Measurements from ENCODE around the gene LSG1. TPM values are rescaled to one million over a fixed set of nuclear protein-coding genes. Genes with fewer than 3 reads are reported as not detected.
A peak's percentile ranks its signal among the peaks of the same experiment; 100 is the strongest.

LSG1 gene
- total and polyA plus RNA-seq, 12 donors, result 12.5 to 56.0 (median 23.1) TPM

DNA sequence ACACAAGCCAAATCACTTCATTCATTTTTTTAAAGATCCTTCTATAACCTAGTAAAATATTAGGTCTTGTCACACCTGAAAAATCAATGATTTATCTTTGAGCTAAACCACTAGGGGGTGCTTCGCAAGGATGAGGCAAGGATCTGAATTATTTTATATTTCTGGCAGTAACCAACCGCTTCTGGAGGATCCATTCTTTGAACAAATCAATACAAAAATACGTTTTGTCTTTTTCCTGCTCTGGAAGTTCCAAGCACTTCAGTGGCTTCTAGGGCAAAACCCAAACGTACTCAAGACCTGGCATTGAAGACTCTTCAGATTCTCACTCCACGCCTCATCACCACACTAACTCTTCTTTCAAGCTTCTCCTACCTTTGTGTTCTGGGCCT, 486 bp downstream of the LSG1 start:
- Histone ChIP-seq H3K27me3 (no peaks in the 10 kb centered on the region), H3K4me3 (peak overlapping the region; percentile 64 to 100 (median 88)), H3K36me3 (replicated peaks in 1 of 2) (peaks cover 0 to 3% of the 10 kb centered on the region in 2 donors), H3K9me3 (replicated peaks in 1 of 3) (no peaks in the 10 kb centered on the region), H3K27ac (peak overlapping the region; percentile 51 to 96 (median 85)), H3K4me1 (replicated peaks in 1 of 2) (peaks cover 3 to 17% of the 10 kb centered on the region in 2 donors)
- TF ChIP-seq CTCF (IDR thresholded peaks at IDR 0.05), result peak; percentile 24 to 60 (median 54)
- no peak for TF ChIP-seq POLR2A (IDR thresholded peaks at IDR 0.05)
- WGBS, 4 donors, result 0 to 1% (median 0%) methylated on average over 5 of the region's 5 CpGs
- no peak for DNase-seq
- intact Hi-C loops (cut with DNase I), result no loop called here

DNA sequence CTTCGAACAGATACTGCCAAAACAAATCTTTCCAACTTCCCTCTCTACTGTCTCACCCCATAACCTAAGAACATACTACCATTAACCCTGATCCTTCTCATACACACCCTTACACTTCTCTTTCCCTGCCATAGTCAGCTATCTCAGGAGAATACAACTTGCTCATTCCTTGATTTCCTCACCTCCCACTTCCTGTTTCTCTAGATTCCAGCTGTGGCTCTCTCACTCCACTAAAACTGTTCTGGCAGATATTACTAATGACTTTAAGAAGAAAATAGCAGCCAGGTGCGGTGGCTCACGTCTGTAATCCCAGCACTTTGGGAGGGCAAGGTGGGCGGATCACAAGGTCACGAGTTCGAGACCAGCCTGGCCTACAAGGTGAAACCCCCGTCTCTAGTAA, 4.6 kb downstream of the LSG1 start:
- H3K27ac ChIP-seq, result no peak overlapping the region
- no peak for TF ChIP-seq POLR2A (IDR thresholded peaks at IDR 0.05)
- no peak for TF ChIP-seq CTCF (IDR thresholded peaks at IDR 0.05)
- 69 to 81% (median 74%) methylated on average over 7 of the region's 7 CpGs for WGBS, 4 donors
- no peaks in the 10 kb centered on the region for H3K27me3 ChIP-seq
- no peak for DNase-seq
- peaks cover 3 to 14% of the 10 kb centered on the region in 2 donors for H3K4me1 ChIP-seq (replicated peaks in 1 of 2)
- H3K9me3 ChIP-seq (replicated peaks in 1 of 3), result no peaks in the 10 kb centered on the region
- H3K4me3 ChIP-seq, result no peak overlapping the region
- intact Hi-C loops (cut with DNase I), result no loop called here
- H3K36me3 ChIP-seq (replicated peaks in 1 of 2), result peaks cover 0 to 24% of the 10 kb centered on the region in 2 donors

GRCh38 chr3:194664857-194665256, 7.1 kb downstream of the LSG1 start:
- intact Hi-C loops (cut with DNase I), result no loop called here
- TF ChIP-seq CTCF (IDR thresholded peaks at IDR 0.05), result no peak
- no peak for TF ChIP-seq POLR2A (IDR thresholded peaks at IDR 0.05)
- no peak for DNase-seq
- Histone ChIP-seq H3K36me3 (replicated peaks in 1 of 2) (peaks cover 0 to 30% of the 10 kb centered on the region in 2 donors), H3K9me3 (replicated peaks in 1 of 3) (no peaks in the 10 kb centered on the region), H3K4me3 (no peak overlapping the region), H3K27me3 (no peaks in the 10 kb centered on the region), H3K4me1 (replicated peaks in 1 of 2) (peaks cover 0 to 4% of the 10 kb centered on the region in 2 donors), H3K27ac (no peak overlapping the region)
- 82 to 92% (median 88%) methylated on average over 7 of the region's 7 CpGs for WGBS, 4 donors

GRCh38 chr3:194661946-194662345, 10.0 kb downstream of the LSG1 start:
- Histone ChIP-seq H3K27ac (no peak overlapping the region), H3K36me3 (replicated peaks in 1 of 2) (peaks cover 0 to 54% of the 10 kb centered on the region in 2 donors), H3K27me3 (no peaks in the 10 kb centered on the region), H3K9me3 (replicated peaks in 1 of 3) (no peaks in the 10 kb centered on the region), H3K4me1 (replicated peaks in 1 of 2) (peaks cover 0 to 4% of the 10 kb centered on the region in 2 donors), H3K4me3 (no peak overlapping the region)
- TF ChIP-seq CTCF (IDR thresholded peaks at IDR 0.05) (no peak), POLR2A (IDR thresholded peaks at IDR 0.05) (no peak)
- DNase-seq, result no peak
- 69 to 85% (median 75%) methylated on average over 5 to 6 of the region's 6 CpGs for WGBS, 4 donors
- intact Hi-C loops (cut with DNase I), result no loop called here

All from adrenal gland (tissue), 12 donors.